ENCODE data around the gene MRPL21.

The MRPL21 gene

GRCh38 chr11:68934666-68935065, 31.0 kb upstream of the MRPL21 start:
- DNase-seq: no peak

- no peak for DNase-seq
Observed at GRCh38 chr11:68934321-68934645, 30.7 kb upstream of the MRPL21 start.

GRCh38 chr11:68933605-68934320, 30.1 kb upstream of the MRPL21 start:
- no peak for DNase-seq

GRCh38 chr11:68932933-68933577, 29.4 kb upstream of the MRPL21 start:
- DNase-seq: no peak

GRCh38 chr11:68932358-68932757, 28.7 kb upstream of the MRPL21 start:
- DNase-seq: no peak

- no peak for DNase-seq
Observed at GRCh38 chr11:68931911-68932310, 28.3 kb upstream of the MRPL21 start.

- DNase-seq: no peak
Observed at GRCh38 chr11:68930991-68931855, 27.6 kb upstream of the MRPL21 start.

- DNase-seq: no peak
Observed at GRCh38 chr11:68929706-68930570, 26.3 kb upstream of the MRPL21 start.

- DNase-seq: no peak
Observed at GRCh38 chr11:68929135-68929534, 25.5 kb upstream of the MRPL21 start.

GRCh38 chr11:68928136-68928880, 24.7 kb upstream of the MRPL21 start:
- no peak for DNase-seq

- DNase-seq: no peak
Observed at GRCh38 chr11:68927280-68928135, 23.9 kb upstream of the MRPL21 start.

- no peak for DNase-seq
Observed at GRCh38 chr11:68925611-68926010, 22.0 kb upstream of the MRPL21 start.

GRCh38 chr11:68924073-68924925, 20.7 kb upstream of the MRPL21 start:
- no peak for DNase-seq

- DNase-seq: no peak
Observed at GRCh38 chr11:68923614-68924013, 20.0 kb upstream of the MRPL21 start.

GRCh38 chr11:68916439-68916838, 12.8 kb upstream of the MRPL21 start:
- DNase-seq: no peak

- no peak for DNase-seq
Observed at GRCh38 chr11:68914761-68915160, 11.1 kb upstream of the MRPL21 start.

GRCh38 chr11:68913188-68913587, 9.6 kb upstream of the MRPL21 start:
- DNase-seq: no peak

- no peak for DNase-seq
Observed at GRCh38 chr11:68912254-68912653, 8.6 kb upstream of the MRPL21 start.

- no peak for DNase-seq
Observed at GRCh38 chr11:68911731-68912130, 8.1 kb upstream of the MRPL21 start.

GRCh38 chr11:68910965-68911364, 7.3 kb upstream of the MRPL21 start:
- no peak for DNase-seq

All from fibroblast of upper back skin (primary cell).